GM12891 (cell line): Measurements from ENCODE around the gene GNPTAB.

Experiments used
- PAX5 ChIP-seq: IDR thresholded peaks from 2 replicates; pipeline ENCODE4 v1.6.1; 2011; ENCODE audit warnings: low read length, moderate library complexity, mild to moderate bottlenecking; ENCODE audit not compliant: insufficient read depth, severe bottlenecking
- POLR2A ChIP-seq: IDR thresholded peaks from 2 replicates; pipeline ENCODE4 v1.6.1; 2011; ENCODE audit warnings: low read depth, low read length, control low read depth
- POU2F2 ChIP-seq: IDR thresholded peaks from 2 replicates; pipeline ENCODE4 v1.6.1; 2011; ENCODE audit warnings: low read depth, mild to moderate bottlenecking, control low read depth, low read length, moderate library complexity
- TAF1 ChIP-seq: IDR thresholded peaks from 2 replicates; pipeline ENCODE4 v1.6.1; 2011; ENCODE audit warnings: low read depth, low read length, control low read depth

- TF ChIP-seq POLR2A (no peak), POU2F2 (no peak), TAF1 (no peak), PAX5 (no peak)
These were observed 31.0 kb downstream of the GNPTAB start for GRCh38 chr12:101799774-101800173.
